ENCODE data around the gene PERM1.

- TF ChIP-seq ELF4 (CRISPR knock-in tag; IDR thresholded peaks at IDR 0.05; ENCODE audit: low read depth) (no peak), CTCF (IDR thresholded peaks at IDR 0.05) (no peak), ZNF263 (CRISPR knock-in tag; IDR thresholded peaks at IDR 0.05; ENCODE audit: low read depth) (no peak), TEAD4 (CRISPR knock-in tag; IDR thresholded peaks at IDR 0.05) (no peak), E2F5 (CRISPR knock-in tag; IDR thresholded peaks at IDR 0.05) (no peak; the same call in 1 of the 2 replicates), ATF2 (CRISPR knock-in tag; IDR thresholded peaks at IDR 0.05; ENCODE audit: borderline replicate concordance, low read depth) (no peak), ATF6 (CRISPR knock-in tag; IDR thresholded peaks at IDR 0.05) (no peak), MAX (CRISPR knock-in tag; IDR thresholded peaks at IDR 0.05) (peak; percentile 75; the same call in 1 of the 2 replicates), AR (CRISPR knock-in tag; IDR thresholded peaks at IDR 0.05) (no peak)
These were observed 22.8 kb downstream of the PERM1 start, which contains the start of gene NOC2L for GRCh38 chr1:958823-959730.

Data from WTC11 (cell line).